ENCODE results near the gene CIB1.

The CIB1 gene

DNA sequence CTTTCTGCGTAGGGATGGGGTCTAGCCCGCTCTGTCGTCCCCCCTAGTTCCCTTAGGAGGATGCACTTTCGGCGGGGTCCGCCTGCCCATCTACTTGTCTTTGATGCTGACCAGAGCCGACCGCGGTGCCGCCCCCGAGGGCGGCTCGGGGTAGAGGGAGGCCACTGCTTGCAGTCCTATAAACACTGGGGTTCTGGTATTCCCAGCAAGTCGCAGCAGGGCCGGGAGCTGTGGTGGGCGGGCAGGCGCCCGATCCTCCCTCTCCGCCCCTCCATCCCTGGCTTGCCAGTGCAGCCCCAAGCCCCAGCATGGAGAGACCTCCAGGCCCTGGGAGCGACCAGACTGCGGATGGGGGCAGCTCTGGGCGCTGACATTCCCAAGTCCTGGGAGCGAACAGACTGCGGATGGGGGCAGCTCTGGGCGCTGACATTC is 31.8 kb downstream of the CIB1 start:
- no peaks in the 10 kb centered on the region for H3K36me3 ChIP-seq (ENCODE audit: control insufficient read depth in 4 of 4, insufficient read depth in 4 of 4, low read length in 3 of 4)
- peaks cover 0 to 7% (median 0%) of the 10 kb centered on the region in 5 experiments for H3K27me3 ChIP-seq (replicated peaks in 2 of 5; ENCODE audit: control insufficient read depth in 4 of 5, insufficient read depth in 5 of 5, low read length in 4 of 5)
- peak overlapping the region; percentile 35 to 89 (median 79) for H3K4me3 ChIP-seq (ENCODE audit: control insufficient read depth in 1 of 7, extremely low read depth in 1 of 7, insufficient read depth in 4 of 7, low read depth in 2 of 7, low read length in 6 of 7)
- 11% methylated on average over 20 of the region's 25 CpGs for WGBS (ENCODE audit: insufficient coverage)
- peak overlapping the region in 1 of 2 experiments; percentile 54 for H3K27ac ChIP-seq (ENCODE audit: insufficient read depth in 1 of 2, low read depth in 1 of 2, low read length in 2 of 2, poor library complexity in 1 of 2, severe bottlenecking in 2 of 2)
- CTCF ChIA-PET: interaction anchor here (0.9 to 3.8 kb wide), 10 partner anchors 9 to 27 kb away, joined by 3 to 13 read pairs (median 4); no protein-coding TSS in a partner anchor
- POLR2A ChIA-PET: interaction anchor here (0.8 kb wide), 1 partner anchor 31 kb away, joined by 3 read pairs; no protein-coding TSS in a partner anchor
- H3K4me1 ChIP-seq (ENCODE audit: control extremely low read depth in 1 of 4, control insufficient read depth in 4 of 4, insufficient read depth in 4 of 4, low read length in 3 of 4): peaks cover 4 to 21% (median 17%) of the 10 kb centered on the region in 4 experiments
- no peak for DNase-seq
- H3K9me3 ChIP-seq (ENCODE audit: control extremely low read depth in 1 of 5, control insufficient read depth in 4 of 5, insufficient read depth in 2 of 5, low read depth in 1 of 5, low read length in 4 of 5): no peaks in the 10 kb centered on the region

DNA sequence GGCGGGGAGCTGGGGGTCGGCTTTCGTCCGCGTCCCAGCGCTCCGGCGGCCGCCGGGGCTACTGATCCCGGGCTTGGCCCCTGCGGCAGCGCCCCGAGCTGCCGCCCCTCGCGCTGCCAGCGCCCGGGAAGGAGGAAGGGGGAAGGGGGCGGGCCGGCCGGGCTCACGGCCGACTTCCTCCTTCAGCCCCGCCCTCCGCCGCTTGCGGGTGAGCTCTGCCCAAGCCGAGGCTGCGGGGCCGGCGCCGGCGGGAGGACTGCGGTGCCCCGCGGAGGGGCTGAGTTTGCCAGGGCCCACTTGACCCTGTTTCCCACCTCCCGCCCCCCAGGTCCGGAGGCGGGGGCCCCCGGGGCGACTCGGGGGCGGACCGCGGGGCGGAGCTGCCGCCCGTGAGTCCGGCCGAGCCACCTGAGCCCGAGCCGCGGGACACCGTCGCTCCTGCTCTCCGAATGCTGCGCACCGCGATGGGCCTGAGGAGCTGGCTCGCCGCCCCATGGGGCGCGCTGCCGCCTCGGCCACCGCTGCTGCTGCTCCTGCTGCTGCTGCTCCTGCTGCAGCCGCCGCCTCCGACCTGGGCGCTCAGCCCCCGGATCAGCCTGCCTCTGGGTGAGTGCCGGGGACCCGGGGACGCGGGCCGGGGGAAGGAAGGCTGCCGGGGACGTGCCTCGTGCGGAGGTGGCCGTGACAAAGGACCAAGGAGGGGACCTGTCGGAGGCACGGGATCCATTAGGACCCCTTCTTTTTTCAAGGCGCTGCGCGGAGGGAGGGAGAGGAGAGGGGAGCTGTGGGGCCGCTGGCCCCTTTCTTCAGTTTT is 32.4 kb downstream of the CIB1 start, which contains the start of gene SEMA4B:
Gene SEMA4B (plus strand): TSS at position 201 of the 814 bp plus-strand sequence. CDS start 249 bp downstream, at position 450.
- Histone ChIP-seq H3K4me1 (ENCODE audit: control extremely low read depth in 1 of 4, control insufficient read depth in 4 of 4, insufficient read depth in 4 of 4, low read length in 3 of 4) (peaks cover 4 to 21% (median 17%) of the 10 kb centered on the region in 4 experiments), H3K36me3 (ENCODE audit: control insufficient read depth in 4 of 4, insufficient read depth in 4 of 4, low read length in 3 of 4) (no peaks in the 10 kb centered on the region), H3K9me3 (ENCODE audit: control extremely low read depth in 1 of 5, control insufficient read depth in 4 of 5, insufficient read depth in 2 of 5, low read depth in 1 of 5, low read length in 4 of 5) (no peaks in the 10 kb centered on the region), H3K27me3 (replicated peaks in 2 of 5; ENCODE audit: control insufficient read depth in 4 of 5, insufficient read depth in 5 of 5, low read length in 4 of 5) (peaks cover 0 to 7% (median 0%) of the 10 kb centered on the region in 5 experiments), H3K27ac (ENCODE audit: insufficient read depth in 1 of 2, low read depth in 1 of 2, low read length in 2 of 2, poor library complexity in 1 of 2, severe bottlenecking in 2 of 2) (peak within 1 kb of the TSS in 1 of 2 experiments; percentile 54), H3K4me3 (ENCODE audit: control insufficient read depth in 1 of 7, extremely low read depth in 1 of 7, insufficient read depth in 4 of 7, low read depth in 2 of 7, low read length in 6 of 7) (peak within 1 kb of the TSS; percentile 35 to 89 (median 79))
- WGBS (ENCODE audit: insufficient coverage): under 1% methylated on average over 41 of the region's 88 CpGs
- CTCF ChIA-PET: interaction anchor here (0.9 to 3.8 kb wide), 13 partner anchors 9 to 109 kb away, joined by 3 to 13 read pairs (median 4); no protein-coding TSS in a partner anchor
- peak; percentile 62 to 86 (median 76) for DNase-seq
- POLR2A ChIA-PET: interaction anchor here (0.6 to 0.8 kb wide), 3 partner anchors 26 to 395 kb away, joined by 3 read pairs; no protein-coding TSS in a partner anchor

DNA sequence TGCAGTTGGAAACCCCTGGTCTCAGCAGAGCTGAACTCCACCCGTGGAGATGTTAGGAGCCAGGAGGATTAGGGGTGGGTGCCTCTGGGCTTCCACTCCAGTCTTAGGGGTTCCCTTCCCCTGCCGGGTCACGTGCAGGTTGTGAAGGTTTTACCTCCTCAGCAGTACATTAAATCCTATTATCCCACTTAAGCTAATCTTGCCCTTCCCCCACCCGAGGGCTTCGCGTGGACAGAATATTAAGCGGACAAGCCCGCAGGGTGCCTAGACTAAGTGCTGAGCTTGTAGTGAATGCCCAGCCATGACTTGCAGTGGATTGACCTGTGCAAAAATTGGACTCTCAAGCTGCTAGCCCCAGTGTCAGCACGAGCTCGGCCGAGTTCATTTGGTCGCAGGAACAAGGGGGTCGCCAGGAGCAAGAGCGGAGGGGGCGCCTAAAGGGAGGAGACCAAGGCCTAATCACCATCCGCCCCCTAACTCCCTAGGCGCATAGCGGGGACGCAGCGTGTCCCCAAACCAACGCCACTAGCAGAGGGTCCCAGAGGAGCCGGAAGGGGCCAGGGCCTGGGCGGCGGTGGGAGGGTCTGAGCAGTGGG is 33.1 kb downstream of the CIB1 start:
- Histone ChIP-seq H3K36me3 (ENCODE audit: control insufficient read depth in 4 of 4, insufficient read depth in 4 of 4, low read length in 3 of 4) (no peaks in the 10 kb centered on the region), H3K27ac (ENCODE audit: insufficient read depth in 1 of 2, low read depth in 1 of 2, low read length in 2 of 2, poor library complexity in 1 of 2, severe bottlenecking in 2 of 2) (peak overlapping the region in 1 of 2 experiments; percentile 54), H3K4me3 (ENCODE audit: control insufficient read depth in 1 of 7, extremely low read depth in 1 of 7, insufficient read depth in 4 of 7, low read depth in 2 of 7, low read length in 6 of 7) (peak overlapping the region; percentile 35 to 89 (median 79)), H3K4me1 (ENCODE audit: control extremely low read depth in 1 of 4, control insufficient read depth in 4 of 4, insufficient read depth in 4 of 4, low read length in 3 of 4) (peaks cover 4 to 21% (median 17%) of the 10 kb centered on the region in 4 experiments), H3K27me3 (replicated peaks in 2 of 5; ENCODE audit: control insufficient read depth in 4 of 5, insufficient read depth in 5 of 5, low read length in 4 of 5) (peaks cover 0 to 7% (median 0%) of the 10 kb centered on the region in 5 experiments), H3K9me3 (ENCODE audit: control extremely low read depth in 1 of 5, control insufficient read depth in 4 of 5, insufficient read depth in 2 of 5, low read depth in 1 of 5, low read length in 4 of 5) (no peaks in the 10 kb centered on the region)
- peak in 1 of 3 donors; percentile 31 for DNase-seq
- 5% methylated on average over 19 of the region's 24 CpGs for WGBS (ENCODE audit: insufficient coverage)
- ChIA-PET POLR2A (interaction anchor here (0.6 to 0.7 kb wide), 2 partner anchors 26 to 396 kb away, joined by 3 read pairs; no protein-coding TSS in a partner anchor), CTCF (interaction anchor here (0.5 to 3.8 kb wide), 11 partner anchors 9 to 110 kb away, joined by 3 to 13 read pairs (median 4); no protein-coding TSS in a partner anchor)

DNA sequence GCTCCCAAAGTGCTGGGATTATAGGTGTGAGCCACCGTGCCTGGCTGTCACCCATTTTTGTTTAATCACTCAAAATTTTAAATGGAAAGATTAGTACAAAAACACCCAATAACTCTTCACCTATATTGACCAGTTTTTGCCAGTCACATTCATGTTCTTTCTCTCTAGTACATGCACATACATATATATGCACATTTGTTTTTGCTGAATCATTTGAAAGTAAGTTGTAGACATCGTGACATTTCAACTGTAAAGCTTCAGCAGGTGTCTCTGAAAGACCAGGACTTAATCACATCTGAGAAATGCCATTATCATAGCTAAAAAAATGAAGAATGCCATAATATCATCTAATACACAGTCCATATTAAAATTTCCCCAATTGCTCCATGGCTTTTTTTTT is 39.1 kb downstream of the CIB1 start:
- CTCF ChIA-PET: interaction anchor here (0.6 to 1.8 kb wide), 5 partner anchors 10 to 30 kb away, joined by 3 to 7 read pairs (median 3); no protein-coding TSS in a partner anchor
- Histone ChIP-seq H3K4me3 (ENCODE audit: control insufficient read depth in 1 of 7, extremely low read depth in 1 of 7, insufficient read depth in 4 of 7, low read depth in 2 of 7, low read length in 6 of 7) (no peak overlapping the region), H3K27me3 (replicated peaks in 2 of 5; ENCODE audit: control insufficient read depth in 4 of 5, insufficient read depth in 5 of 5, low read length in 4 of 5) (no peaks in the 10 kb centered on the region), H3K9me3 (ENCODE audit: control extremely low read depth in 1 of 5, control insufficient read depth in 4 of 5, insufficient read depth in 2 of 5, low read depth in 1 of 5, low read length in 4 of 5) (no peaks in the 10 kb centered on the region), H3K36me3 (ENCODE audit: control insufficient read depth in 4 of 4, insufficient read depth in 4 of 4, low read length in 3 of 4) (no peaks in the 10 kb centered on the region), H3K27ac (ENCODE audit: insufficient read depth in 1 of 2, low read depth in 1 of 2, low read length in 2 of 2, poor library complexity in 1 of 2, severe bottlenecking in 2 of 2) (no peak overlapping the region), H3K4me1 (ENCODE audit: control extremely low read depth in 1 of 4, control insufficient read depth in 4 of 4, insufficient read depth in 4 of 4, low read length in 3 of 4) (peaks cover 2 to 36% (median 21%) of the 10 kb centered on the region in 4 experiments)
- POLR2A ChIA-PET: no interaction called here
- WGBS (ENCODE audit: insufficient coverage): no CpG with 5 or more reads among the region's 2 CpGs
- no peak for DNase-seq

DNA sequence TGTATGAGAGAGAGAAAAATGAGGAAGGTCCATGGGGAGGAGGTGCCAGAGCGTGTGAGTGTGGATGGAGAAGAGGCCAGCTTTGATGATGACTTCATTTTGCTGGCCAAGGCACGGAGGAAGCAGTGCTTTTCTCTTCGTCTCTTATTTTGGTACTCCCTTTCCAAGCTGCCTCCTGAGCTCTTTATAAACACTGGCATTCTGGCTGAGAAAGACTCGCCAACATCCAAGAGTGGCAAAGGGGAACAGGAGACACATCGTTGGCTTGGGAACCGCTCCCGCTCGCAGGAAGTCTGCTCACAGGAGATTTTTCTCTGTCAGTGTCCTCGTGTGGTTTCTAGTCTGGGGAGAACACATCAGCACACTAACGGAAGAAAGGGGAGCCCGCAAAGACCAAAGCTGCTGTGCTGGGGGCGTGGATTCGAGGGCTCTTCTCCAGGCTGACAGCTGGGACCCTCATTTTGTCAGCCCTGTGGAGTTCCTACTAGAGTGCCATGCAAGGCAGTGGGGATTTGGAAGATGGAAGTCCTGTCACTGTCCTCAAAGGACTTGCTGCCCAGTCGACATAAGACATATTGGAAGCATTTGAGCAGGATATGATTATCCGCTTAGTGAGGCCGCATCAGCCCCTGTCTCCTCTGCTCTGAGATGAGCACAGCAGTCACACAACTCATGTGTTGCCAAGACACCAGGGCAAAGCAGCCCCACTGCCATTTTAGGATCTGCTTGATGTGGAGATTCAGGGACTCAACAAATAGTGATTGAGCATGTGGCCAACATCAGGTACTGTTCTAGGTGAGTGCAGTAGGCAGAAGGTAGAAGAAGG is 40.6 kb downstream of the CIB1 start:
- H3K4me3 ChIP-seq (ENCODE audit: control insufficient read depth in 1 of 7, extremely low read depth in 1 of 7, insufficient read depth in 4 of 7, low read depth in 2 of 7, low read length in 6 of 7): peak overlapping the region in 3 of 7 experiments; percentile 43 to 58 (median 44)
- H3K27ac ChIP-seq (ENCODE audit: insufficient read depth in 1 of 2, low read depth in 1 of 2, low read length in 2 of 2, poor library complexity in 1 of 2, severe bottlenecking in 2 of 2): no peak overlapping the region
- DNase-seq: peak; percentile 49 to 84 (median 80)
- no peaks in the 10 kb centered on the region for H3K9me3 ChIP-seq (ENCODE audit: control extremely low read depth in 1 of 5, control insufficient read depth in 4 of 5, insufficient read depth in 2 of 5, low read depth in 1 of 5, low read length in 4 of 5)
- peaks cover 2 to 48% (median 23%) of the 10 kb centered on the region in 4 experiments for H3K4me1 ChIP-seq (ENCODE audit: control extremely low read depth in 1 of 4, control insufficient read depth in 4 of 4, insufficient read depth in 4 of 4, low read length in 3 of 4)
- 22% methylated on average over 16 of the region's 16 CpGs for WGBS (ENCODE audit: insufficient coverage)
- ChIA-PET POLR2A (interaction anchor here (0.6 kb wide), 1 partner anchor 45 kb away, joined by 4 read pairs; no protein-coding TSS in a partner anchor), CTCF (interaction anchor here (0.6 to 2.0 kb wide), 7 partner anchors 9 to 1820 kb away, joined by 3 to 6 read pairs (median 4); no protein-coding TSS in a partner anchor)
- H3K27me3 ChIP-seq (replicated peaks in 2 of 5; ENCODE audit: control insufficient read depth in 4 of 5, insufficient read depth in 5 of 5, low read length in 4 of 5): no peaks in the 10 kb centered on the region
- no peaks in the 10 kb centered on the region for H3K36me3 ChIP-seq (ENCODE audit: control insufficient read depth in 4 of 4, insufficient read depth in 4 of 4, low read length in 3 of 4)

DNA sequence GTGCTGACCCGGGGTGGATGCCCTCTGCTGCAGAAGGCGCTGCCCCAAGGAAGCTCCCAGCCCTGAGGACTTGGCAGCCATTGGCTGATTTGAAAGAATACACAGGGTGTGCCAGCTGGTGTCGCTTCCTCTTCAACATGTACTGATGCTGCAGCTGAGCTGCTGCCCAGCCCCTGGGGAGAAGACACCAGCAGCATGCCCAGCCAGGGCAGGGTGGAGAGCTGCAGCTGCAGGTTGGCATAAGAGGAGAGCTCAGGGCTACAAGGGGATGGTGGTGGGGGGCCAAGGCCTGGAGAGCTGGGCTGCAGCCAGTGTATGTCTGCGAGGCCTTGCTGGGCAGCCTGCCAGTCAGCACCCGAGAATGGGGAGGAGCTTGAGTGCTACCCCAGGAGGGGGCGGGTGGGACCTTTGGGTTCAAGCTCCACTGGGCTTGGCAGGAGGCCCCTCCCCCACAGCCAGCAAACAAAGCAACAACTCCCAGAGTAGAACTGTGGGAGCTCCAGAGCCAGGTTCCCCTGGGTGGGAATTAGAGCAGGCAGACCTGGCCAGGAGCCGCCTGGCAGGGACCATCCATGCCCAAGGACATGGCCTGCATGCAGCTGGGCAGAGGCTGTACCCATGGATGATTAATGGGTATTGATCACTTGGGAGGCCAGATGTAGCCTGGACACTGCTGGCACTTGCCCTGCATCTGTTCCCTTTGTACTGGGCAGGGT is 41.8 kb downstream of the CIB1 start:
- Histone ChIP-seq H3K36me3 (ENCODE audit: control insufficient read depth in 4 of 4, insufficient read depth in 4 of 4, low read length in 3 of 4) (no peaks in the 10 kb centered on the region), H3K4me3 (ENCODE audit: control insufficient read depth in 1 of 7, extremely low read depth in 1 of 7, insufficient read depth in 4 of 7, low read depth in 2 of 7, low read length in 6 of 7) (peak overlapping the region in 1 of 7 experiments; percentile 5), H3K4me1 (ENCODE audit: control extremely low read depth in 1 of 4, control insufficient read depth in 4 of 4, insufficient read depth in 4 of 4, low read length in 3 of 4) (peaks cover 2 to 49% (median 23%) of the 10 kb centered on the region in 4 experiments), H3K9me3 (ENCODE audit: control extremely low read depth in 1 of 5, control insufficient read depth in 4 of 5, insufficient read depth in 2 of 5, low read depth in 1 of 5, low read length in 4 of 5) (no peaks in the 10 kb centered on the region), H3K27me3 (replicated peaks in 2 of 5; ENCODE audit: control insufficient read depth in 4 of 5, insufficient read depth in 5 of 5, low read length in 4 of 5) (no peaks in the 10 kb centered on the region), H3K27ac (ENCODE audit: insufficient read depth in 1 of 2, low read depth in 1 of 2, low read length in 2 of 2, poor library complexity in 1 of 2, severe bottlenecking in 2 of 2) (no peak overlapping the region)
- ChIA-PET CTCF (interaction anchor here (0.7 to 2.0 kb wide), 7 partner anchors 8 to 57 kb away, joined by 3 to 6 read pairs (median 4); partner anchors contain the start of genes SEMA4B and TTLL13), POLR2A (no interaction called here)
- 57% methylated on average over 3 of the region's 7 CpGs for WGBS (ENCODE audit: insufficient coverage)
- peak in 2 of 3 donors; percentile 59 to 72 for DNase-seq

Data from common myeloid progenitor, CD34-positive (primary cell).